Keratinocyte (primary cell): ENCODE data around the gene AIG1. TPM values are rescaled to one million over a fixed set of nuclear protein-coding genes. Genes with fewer than 3 reads are reported as not detected.

Experiments
- DNase-seq: peaks from one replicate; pipeline ENCODE4 v3.0.0-alpha.2; 2011; ENCODE audit warnings: low read depth, missing footprints, low spot score
- FAIRE-seq: peaks from 2 replicates; lab custom pipeline; 2011; peaks lifted over from hg19 to GRCh38; lab: Jason Lieb, UNC
- H2AFZ ChIP-seq: 2 replicates; pipeline ENCODE4 v1.6.0; 2012; ENCODE audit warnings: low read length, control low read depth, inconsistent platforms; ENCODE audit not compliant: control insufficient read depth
- H3K27ac ChIP-seq: 2 replicates; pipeline ENCODE4 v1.5.1; 2011; ENCODE audit warnings: low read length; ENCODE audit not compliant: control insufficient read depth, insufficient read depth
- H3K27me3 ChIP-seq: 3 replicates; pipeline ENCODE4 v1.6.0; 2011; ENCODE audit warnings: low read length; ENCODE audit not compliant: control insufficient read depth, insufficient read depth; ENCODE audit errors: extremely low read depth
- H3K36me3 ChIP-seq, 2 experiments: 2 replicates in 1 of 2; 3 replicates in 1 of 2; pipeline ENCODE4 v1.5.1; 2011; ENCODE audit warnings: low read length in 2 of 2, mild to moderate bottlenecking in 1 of 2; ENCODE audit not compliant: control insufficient read depth in 2 of 2, insufficient read depth in 2 of 2; ENCODE audit errors: extremely low read depth in 1 of 2
- H3K4me1 ChIP-seq: 3 replicates; pipeline ENCODE4 v1.5.1; 2011; ENCODE audit warnings: low read length; ENCODE audit not compliant: control insufficient read depth, insufficient read depth; ENCODE audit errors: extremely low read depth
- H3K4me2 ChIP-seq: 3 replicates; pipeline ENCODE4 v1.6.0; 2011; ENCODE audit warnings: low read depth, low read length; ENCODE audit not compliant: control insufficient read depth, insufficient read depth; ENCODE audit errors: extremely low read depth
- H3K4me3 ChIP-seq, 3 experiments: fragments of 200-600 bp in 1 of 3; sonication (generic) in 1 of 3; 2 replicates in 2 of 3; 3 replicates in 1 of 3; pipeline ENCODE4 v1.5.1; 2011 to 2016; ENCODE audit warnings: low read length in 3 of 3, mild to moderate bottlenecking in 3 of 3, control low read depth in 2 of 3, inconsistent platforms in 1 of 3, low read depth in 1 of 3, mixed read lengths in 1 of 3, mixed run types in 1 of 3, moderate library complexity in 1 of 3; ENCODE audit not compliant: control insufficient read depth in 2 of 3, insufficient read depth in 2 of 3; ENCODE audit errors: extremely low read depth in 1 of 3
- H3K79me2 ChIP-seq: 2 replicates; pipeline ENCODE4 v1.6.0; 2012; ENCODE audit warnings: low read length; ENCODE audit not compliant: control insufficient read depth, insufficient read depth
- H3K9ac ChIP-seq: 3 replicates; pipeline ENCODE4 v1.6.0; 2011; ENCODE audit warnings: low read length; ENCODE audit not compliant: control insufficient read depth, insufficient read depth; ENCODE audit errors: extremely low read depth
- H3K9me1 ChIP-seq: 3 replicates; pipeline ENCODE4 v1.6.0; 2011; ENCODE audit warnings: low read length; ENCODE audit not compliant: control insufficient read depth, insufficient read depth; ENCODE audit errors: extremely low read depth
- H3K9me3 ChIP-seq: 2 replicates; pipeline ENCODE4 v1.5.1; 2012; ENCODE audit warnings: low read depth, low read length; ENCODE audit not compliant: control insufficient read depth
- H4K20me1 ChIP-seq: 3 replicates; pipeline ENCODE4 v1.6.0; 2011; ENCODE audit warnings: low read length; ENCODE audit not compliant: control insufficient read depth, insufficient read depth; ENCODE audit errors: extremely low read depth
- CTCF ChIP-seq, 3 experiments: IDR thresholded peaks in 1 of 3; conservative IDR thresholded peaks in 1 of 3; optimal IDR thresholded peaks in 1 of 3; 2 replicates in 2 of 3; 3 replicates in 1 of 3; pipeline versions ENCODE3 to v1.5.1; 2011; ENCODE audit warnings: low read length in 3 of 3, mild to moderate bottlenecking in 3 of 3, moderate library complexity in 2 of 3, control low read depth in 1 of 3, inconsistent platforms in 1 of 3; ENCODE audit not compliant: insufficient read depth in 2 of 3; ENCODE audit errors: extremely low read depth in 1 of 3
- EZH2 ChIP-seq: IDR thresholded peaks from one replicate; pipeline ENCODE4 v1.6.1; 2012; ENCODE audit warnings: inconsistent platforms, mild to moderate bottlenecking, low read length, moderate library complexity
- dilution Hi-C: fragments of 300-500 bp; cut with MboI; formaldehyde crosslinking; loops from one replicate; pipeline ENCODE4 v1.7.0; 2020; ENCODE audit warnings: low sequenced_read_pairs; ENCODE audit not compliant: extremely low pct_ligation_motif_present
- polyA plus RNA-seq, 5 experiments: library from polyadenylated mRNA; depleted of rRNA in 3 of 5; stranded (reverse) in 3 of 5; stranded (forward) in 1 of 5; unstranded in 1 of 5; fragments of >200 nt; gene quantifications; 1 replicate in 1 of 5; 2 replicates in 3 of 5; 3 replicates in 1 of 5; pipeline versions ENCODE4 v1.2.1 to v1.2.3, GENCODE V29; 2011 to 2012; ENCODE audit warnings: missing spikeins in 2 of 5, low read depth in 1 of 5, low replicate concordance in 1 of 5

The AIG1 gene
- polyA plus RNA-seq, 1 donor (not counting 4 experiments of a cell fraction or from before 2014, with no cell fraction given): 77.1 TPM

GRCh38 chr6:143206550-143206949, 145.9 kb downstream of the AIG1 start:
- Histone ChIP-seq H3K27ac (no peak overlapping the region), H3K36me3 (no peaks in the 10 kb centered on the region), H2AFZ (no peak overlapping the region), H3K4me2 (no peak overlapping the region), H3K4me3 (no peak overlapping the region), H3K4me1 (no peaks in the 10 kb centered on the region), H3K9me3 (no peaks in the 10 kb centered on the region), H3K9ac (no peak overlapping the region), H4K20me1 (no peaks in the 10 kb centered on the region), H3K79me2 (no peaks in the 10 kb centered on the region), H3K9me1 (no peaks in the 10 kb centered on the region), H3K27me3 (no peaks in the 10 kb centered on the region)
- dilution Hi-C loops: no loop called here
- TF ChIP-seq CTCF (optimal IDR thresholded peaks at IDR 0.05 in 1 of 3, IDR thresholded peaks at IDR 0.05 in 1 of 3, conservative IDR thresholded peaks at IDR 0.05 in 1 of 3; ENCODE audit: extremely low read depth in 1 of 3, insufficient read depth in 2 of 3, low read length in 3 of 3): no peak
- no peak for TF ChIP-seq EZH2
- FAIRE-seq (no peak), DNase-seq (no peak)

- no peaks in the 10 kb centered on the region for H3K4me1 ChIP-seq
- no peaks in the 10 kb centered on the region for H4K20me1 ChIP-seq
- no peaks in the 10 kb centered on the region for H3K9me3 ChIP-seq
- H3K4me3 ChIP-seq: no peak overlapping the region
- DNase-seq: no peak
- dilution Hi-C loops: no loop called here
- H3K27me3 ChIP-seq: no peaks in the 10 kb centered on the region
- H3K9me1 ChIP-seq: no peaks in the 10 kb centered on the region
- H3K79me2 ChIP-seq: no peaks in the 10 kb centered on the region
- no peaks in the 10 kb centered on the region for H3K36me3 ChIP-seq
- TF ChIP-seq EZH2: no peak
- no peak for TF ChIP-seq CTCF (optimal IDR thresholded peaks at IDR 0.05 in 1 of 3, IDR thresholded peaks at IDR 0.05 in 1 of 3, conservative IDR thresholded peaks at IDR 0.05 in 1 of 3; ENCODE audit: extremely low read depth in 1 of 3, insufficient read depth in 2 of 3, low read length in 3 of 3)
- no peak overlapping the region for H3K27ac ChIP-seq
- no peak overlapping the region for H2AFZ ChIP-seq
- no peak overlapping the region for H3K4me2 ChIP-seq
- no peak overlapping the region for H3K9ac ChIP-seq
- no peak for FAIRE-seq
These were observed 149.7 kb downstream of the AIG1 start for GRCh38 chr6:143210420-143210819.
